GM12878 (cell line): ENCODE data around the gene UFSP2. TPM values are rescaled to one million over a fixed set of nuclear protein-coding genes. Genes with fewer than 3 reads are reported as not detected.

Source experiments
- ATAC-seq: fragments of 200-7000 bp; cut with Tn5 transposase; 3 replicates; pipeline ENCODE4 v1.9.1; 2020; ENCODE audit warnings: mild to moderate bottlenecking, moderate library complexity
- BruUV-seq: library from RNA; stranded (reverse); fragments of 400-500 nt; replicated peaks from 2 replicates; lab custom pipeline; 2021; lab: Mats Ljungman, UMichigan
- CTCF ChIA-PET: fragments of 300-600 bp; sonication (Branson Sonifier 250); formaldehyde crosslinking; extraction: SDS; loops from one replicate; lab custom pipeline; 2021; ENCODE audit warnings: inconsistent platforms; lab: Yijun Ruan, JAX
- POLR2A ChIA-PET: fragments of 350-600 bp; formaldehyde crosslinking; extraction: SDS; loops from one replicate; lab custom pipeline; 2021; ENCODE audit warnings: inconsistent platforms; lab: Charles Lee
- RAD21 ChIA-PET: fragments of 300-600 bp; sonication (Branson Sonifier 250); formaldehyde crosslinking; loops from one replicate; lab custom pipeline; 2023; ENCODE audit warnings: antibody characterized with exemption; ENCODE audit not compliant: unreplicated experiment; lab: Charles Lee
- SMC1A ChIA-PET: fragments of 300-600 bp; sonication (Branson Sonifier 250); formaldehyde crosslinking; loops from one replicate; lab custom pipeline; 2023; ENCODE audit not compliant: unreplicated experiment, uncharacterized antibody; lab: Charles Lee
- DNase-seq: peaks from one replicate; pipeline ENCODE4 v3.0.0-alpha.2; 2011; ENCODE audit warnings: low read depth, low spot score
- FAIRE-seq: peaks from 3 replicates; lab custom pipeline; 2011; peaks lifted over from hg19 to GRCh38; lab: Jason Lieb, UNC
- H2AFZ ChIP-seq: 2 replicates; pipeline ENCODE4 v1.6.0; 2011; ENCODE audit warnings: low read depth, low read length, control low read depth; ENCODE audit not compliant: control insufficient read depth
- H3K27ac ChIP-seq: 2 replicates; pipeline ENCODE4 v1.5.1; 2011; ENCODE audit warnings: control low read depth; ENCODE audit not compliant: control insufficient read depth, insufficient read depth
- H3K27me3 ChIP-seq, 2 experiments: replicated peaks in 1 of 2; 2 replicates each; pipeline versions ENCODE4 v1.6.0 to v1.6.1; 2011; ENCODE audit warnings: low read length in 1 of 2; ENCODE audit not compliant: control insufficient read depth in 2 of 2, insufficient read depth in 2 of 2
- H3K36me3 ChIP-seq, 2 experiments: 2 replicates each; pipeline ENCODE4 v1.5.1; 2011; ENCODE audit warnings: low read length in 1 of 2; ENCODE audit not compliant: control insufficient read depth in 2 of 2, insufficient read depth in 2 of 2
- H3K4me1 ChIP-seq: 2 replicates; pipeline ENCODE4 v1.6.1; 2011; ENCODE audit warnings: mild to moderate bottlenecking, low read length, moderate library complexity, mixed read lengths; ENCODE audit not compliant: control insufficient read depth, insufficient read depth
- H3K4me2 ChIP-seq: 2 replicates; pipeline ENCODE4 v1.6.0; 2011; ENCODE audit warnings: control low read depth; ENCODE audit not compliant: control insufficient read depth, insufficient read depth
- H3K4me3 ChIP-seq: fragments of 200-600 bp; sonication (generic); 2 replicates; pipeline ENCODE4 v1.5.1; 2016
- H3K79me2 ChIP-seq: 2 replicates; pipeline ENCODE4 v1.6.0; 2011; ENCODE audit warnings: low read length; ENCODE audit not compliant: control insufficient read depth, insufficient read depth
- H3K9ac ChIP-seq: 2 replicates; pipeline ENCODE4 v1.8.0; 2011; ENCODE audit warnings: low read length, control low read depth, mixed read lengths; ENCODE audit not compliant: control insufficient read depth, insufficient read depth
- H3K9me3 ChIP-seq: replicated peaks from 3 replicates; pipeline ENCODE4 v1.5.1; 2011; ENCODE audit warnings: mild to moderate bottlenecking, low read length; ENCODE audit not compliant: control insufficient read depth, insufficient read depth
- H4K20me1 ChIP-seq: 2 replicates; pipeline ENCODE4 v1.6.0; 2011; ENCODE audit not compliant: control insufficient read depth, insufficient read depth
- BHLHE40 ChIP-seq, 2 experiments: fragments of 450-650 bp in 1 of 2; IDR thresholded peaks; 2 replicates each; pipeline ENCODE4 v1.6.1; 2011 to 2017; ENCODE audit warnings: low read depth in 2 of 2, borderline replicate concordance in 1 of 2, improper control_type of control experiment in 1 of 2, low read length in 1 of 2, mild to moderate bottlenecking in 1 of 2
- POLR2AphosphoS2 ChIP-seq: IDR thresholded peaks from 2 replicates; pipeline ENCODE4 v1.6.1; 2011; ENCODE audit warnings: low read depth, mild to moderate bottlenecking, low read length, improper control_type of control experiment, moderate library complexity
- RBBP5 ChIP-seq: fragments of 200-600 bp; sonication (generic); conservative IDR thresholded peaks from 2 replicates; pipeline ENCODE4 v1.6.1; 2016
- USF1 ChIP-seq: IDR thresholded peaks from 2 replicates; pipeline ENCODE4 v1.6.1; 2011; ENCODE audit warnings: borderline replicate concordance, low read depth, mild to moderate bottlenecking, moderate library complexity, mixed read lengths, low read length; ENCODE audit not compliant: insufficient read depth; ENCODE audit errors: extremely low read length
- ZBTB33 ChIP-seq: fragments of 450-650 bp; IDR thresholded peaks from 2 replicates; pipeline ENCODE4 v1.6.1; 2017; ENCODE audit warnings: mild to moderate bottlenecking
- ZBTB4 ChIP-seq: fragments of 450-650 bp; formaldehyde crosslinking; IDR thresholded peaks from 2 replicates; pipeline ENCODE4 v1.4.0; 2022; ENCODE audit warnings: mild to moderate bottlenecking, moderate library complexity
- WGBS: methylation state at CpG from one replicate; pipeline ENCODE4 v1.1.6; 2016; ENCODE audit warnings: low lambda C conversion rate; ENCODE audit not compliant: insufficient replicate concordance, insufficient coverage; ENCODE audit errors: missing lambda C conversion rate; 5-methylcytosine and 5-hydroxymethylcytosine counted together
- in situ Hi-C: fragments of 300-500 bp; cut with MboI; formaldehyde crosslinking; loops from 9 replicates; pipeline ENCODE4 v1.14.3; 2018; ENCODE audit warnings: mixed read lengths
- intact Hi-C: fragments of 100-400 bp; cut with micrococcal nuclease; formaldehyde crosslinking; loops from one replicate; pipeline ENCODE4 v1.14.2; 2022; ENCODE audit not compliant: unreplicated experiment
- polyA plus RNA-seq, 11 experiments: library from polyadenylated mRNA; depleted of rRNA in 4 of 11; unstranded in 6 of 11; stranded (reverse) in 5 of 11; fragments of >200 nt; fragmentation: Nextera tagmentation in 4 of 11; fragmentation: Illumina TruSeq in 1 of 11; extraction: Ambion mirVana in 4 of 11; extraction: Trizol in 1 of 11; gene quantifications; 1 replicate in 1 of 11; 2 replicates in 10 of 11; pipeline versions ENCODE4 v1.2.1 to v1.2.3, GENCODE V29; 2011 to 2016; ENCODE audit warnings: inconsistent platforms in 2 of 11, missing spikeins in 2 of 11, low read depth in 1 of 11
- total RNA-seq, 4 experiments: library from RNA; depleted of rRNA in 3 of 4; stranded (reverse); fragments of >200 nt in 3 of 4; fragmentation: Illumina TruSeq in 1 of 4; extraction: Trizol in 1 of 4; gene quantifications; 2 replicates each; pipeline versions ENCODE4 v1.2.1 to v1.2.3, GENCODE V29; 2013 to 2021

The UFSP2 gene
- total and polyA plus RNA-seq, 10 of the 15 experiments (the other 5 are each of a cell fraction or from before 2014, with no cell fraction given), result 25.4 to 53.1 (median 37.7) TPM

- 91% methylated on average over 6 of the region's 6 CpGs for WGBS
- TF ChIP-seq RBBP5 (no peak), USF1 (no peak), ZBTB4 (CRISPR knock-in tag) (no peak), ZBTB33 (no peak), BHLHE40 (IDR thresholded peaks at IDR 0.05; ENCODE audit: borderline replicate concordance in 1 of 2, low read depth in 2 of 2, low read length in 1 of 2) (no peak), POLR2AphosphoS2 (0 out of 2 replicates have a peak, but pooled peaks have one; percentile 1)
- TF ChIP-seq, all 136 proteins: peak for 1
- Histone ChIP-seq H3K9ac (no peak overlapping the region), H3K36me3 (no peaks in the 10 kb centered on the region), H4K20me1 (no peaks in the 10 kb centered on the region), H3K4me3 (no peak overlapping the region), H3K27ac (no peak overlapping the region), H3K4me1 (peaks cover 19% of the 10 kb centered on the region), H3K27me3 (no peaks in the 10 kb centered on the region), H3K9me3 (no peaks in the 10 kb centered on the region), H2AFZ (no peak overlapping the region), H3K79me2 (peaks cover 22% of the 10 kb centered on the region), H3K4me2 (no peak overlapping the region)
- intact Hi-C loops, result no loop called here
- ATAC-seq (no peak), FAIRE-seq (no peak), DNase-seq (no peak)
- SMC1A ChIA-PET, result interaction anchor here (0.6 to 0.9 kb wide), 2 partner anchors 46 to 1173 kb away, joined by 3 read pairs; no protein-coding TSS in a partner anchor
- RAD21 ChIA-PET, result no interaction called here
- POLR2A ChIA-PET, result no interaction called here
- no TSS peak for BruUV-seq
- in situ Hi-C loops, result no loop called here
- CTCF ChIA-PET, result interaction anchor here (1.4 kb wide), 1 partner anchor 182 kb away, joined by 3 read pairs; the partner anchor contains the start of gene SNX25
These were observed 34.8 kb downstream of the UFSP2 start for GRCh38 chr4:185390941-185391340.
